Measurements from ENCODE around the gene PHC2.

The PHC2 gene

GRCh38 chr1:33280091-33280661 lies 150.7 kb downstream of the PHC2 start:
- no peak overlapping the region for H3K4me3 Mint-ChIP-seq
- peaks cover 20% of the 10 kb centered on the region for H3K36me3 Mint-ChIP-seq (ENCODE audit: low read depth)
- no peaks in the 10 kb centered on the region for H3K27me3 Mint-ChIP-seq
- H3K4me1 Mint-ChIP-seq (ENCODE audit: low read depth), result no peaks in the 10 kb centered on the region
- no peak overlapping the region for H3K27ac Mint-ChIP-seq
- no peaks in the 10 kb centered on the region for H3K9me3 Mint-ChIP-seq

- H3K4me3 Mint-ChIP-seq, result no peak overlapping the region
- H3K4me1 Mint-ChIP-seq (ENCODE audit: low read depth), result peaks cover 16% of the 10 kb centered on the region
- peaks cover 16% of the 10 kb centered on the region for H3K36me3 Mint-ChIP-seq (ENCODE audit: low read depth)
- H3K27me3 Mint-ChIP-seq, result no peaks in the 10 kb centered on the region
- H3K9me3 Mint-ChIP-seq, result no peaks in the 10 kb centered on the region
- H3K27ac Mint-ChIP-seq, result no peak overlapping the region
Observed at GRCh38 chr1:33277488-33278084, 153.3 kb downstream of the PHC2 start.

- no peak overlapping the region for H3K4me3 Mint-ChIP-seq
- H3K9me3 Mint-ChIP-seq, result no peaks in the 10 kb centered on the region
- H3K36me3 Mint-ChIP-seq (ENCODE audit: low read depth), result peaks cover 9% of the 10 kb centered on the region
- H3K27me3 Mint-ChIP-seq, result no peaks in the 10 kb centered on the region
- peaks cover 18% of the 10 kb centered on the region for H3K4me1 Mint-ChIP-seq (ENCODE audit: low read depth)
- no peak overlapping the region for H3K27ac Mint-ChIP-seq
Observed at GRCh38 chr1:33276573-33277298, 154.2 kb downstream of the PHC2 start.

GRCh38 chr1:33275706-33276572 lies 155.0 kb downstream of the PHC2 start:
- Mint-ChIP-seq H3K27ac (no peak overlapping the region), H3K4me1 (ENCODE audit: low read depth) (peaks cover 18% of the 10 kb centered on the region), H3K27me3 (no peaks in the 10 kb centered on the region), H3K9me3 (no peaks in the 10 kb centered on the region), H3K36me3 (ENCODE audit: low read depth) (peaks cover 5% of the 10 kb centered on the region), H3K4me3 (no peak overlapping the region)

GRCh38 chr1:33275195-33275594 lies 155.7 kb downstream of the PHC2 start:
- Mint-ChIP-seq H3K4me3 (no peak overlapping the region), H3K27ac (no peak overlapping the region), H3K36me3 (ENCODE audit: low read depth) (peaks cover 5% of the 10 kb centered on the region), H3K9me3 (no peaks in the 10 kb centered on the region), H3K4me1 (ENCODE audit: low read depth) (peaks cover 18% of the 10 kb centered on the region), H3K27me3 (no peaks in the 10 kb centered on the region)

GRCh38 chr1:33274446-33274845 lies 156.4 kb downstream of the PHC2 start:
- Mint-ChIP-seq H3K4me3 (no peak overlapping the region), H3K27ac (no peak overlapping the region), H3K4me1 (ENCODE audit: low read depth) (peaks cover 18% of the 10 kb centered on the region), H3K36me3 (ENCODE audit: low read depth) (peaks cover 5% of the 10 kb centered on the region), H3K9me3 (no peaks in the 10 kb centered on the region), H3K27me3 (no peaks in the 10 kb centered on the region)

GRCh38 chr1:33273961-33274371 lies 156.9 kb downstream of the PHC2 start:
- Mint-ChIP-seq H3K36me3 (ENCODE audit: low read depth) (peaks cover 5% of the 10 kb centered on the region), H3K27ac (no peak overlapping the region), H3K4me3 (no peak overlapping the region), H3K27me3 (no peaks in the 10 kb centered on the region), H3K4me1 (ENCODE audit: low read depth) (peaks cover 18% of the 10 kb centered on the region), H3K9me3 (no peaks in the 10 kb centered on the region)

All from stimulated activated naive CD8-positive, alpha-beta T cell treated with anti-CD3 and anti-CD28 coated beads, Interleukin-15, Interleukin-2, amounts not matched to agents 100 ng/mL and 50 ng/mL, for 24 hours (primary cell).